H9 (cell line): ENCODE measurements around the gene RFPL2. TPM values are rescaled to one million over a fixed set of nuclear protein-coding genes. Genes with fewer than 3 reads are reported as not detected.

Source experiments
- DNase-seq: peaks from one replicate; pipeline ENCODE4 v3.0.0-alpha.2; 2017
- H2AFZ ChIP-seq: one replicate; pipeline ENCODE4 v1.6.1; 2013; ENCODE audit warnings: mild to moderate bottlenecking, low read length, control low read depth, moderate library complexity
- H2AK5ac ChIP-seq: 2 replicates; pipeline ENCODE4 v1.6.1; 2013; ENCODE audit warnings: low read length, control low read depth, mixed read lengths; ENCODE audit not compliant: insufficient read length
- H2BK120ac ChIP-seq: one replicate; pipeline ENCODE4 v1.6.1; 2013; ENCODE audit warnings: low read depth, mild to moderate bottlenecking, low read length, control low read depth, inconsistent platforms; ENCODE audit not compliant: poor library complexity, severe bottlenecking
- H2BK12ac ChIP-seq: 2 replicates; pipeline ENCODE4 v1.6.1; 2013; ENCODE audit warnings: low read length, control low read depth, mixed read lengths, low read depth; ENCODE audit not compliant: insufficient read length
- H2BK15ac ChIP-seq: 2 replicates; pipeline ENCODE4 v1.6.1; 2013; ENCODE audit warnings: low read depth, low read length, control low read depth
- H2BK20ac ChIP-seq: one replicate; pipeline ENCODE4 v1.6.1; 2013; ENCODE audit warnings: low read depth, mild to moderate bottlenecking, low read length, control low read depth, inconsistent platforms; ENCODE audit not compliant: poor library complexity, severe bottlenecking
- H2BK5ac ChIP-seq: 2 replicates; pipeline ENCODE4 v1.6.1; 2013; ENCODE audit warnings: low read length, control low read depth, mixed read lengths; ENCODE audit not compliant: insufficient read length
- H3K14ac ChIP-seq: 2 replicates; pipeline ENCODE4 v1.6.1; 2013; ENCODE audit warnings: low read length, control low read depth; ENCODE audit not compliant: insufficient read depth
- H3K18ac ChIP-seq: 2 replicates; pipeline ENCODE4 v1.6.1; 2013; ENCODE audit warnings: low read depth, mild to moderate bottlenecking, mixed read lengths, low read length, control low read depth; ENCODE audit not compliant: insufficient read length
- H3K23ac ChIP-seq: 2 replicates; pipeline ENCODE4 v1.6.1; 2013; ENCODE audit warnings: low read length, control low read depth, mixed read lengths, low read depth; ENCODE audit not compliant: insufficient read length
- H3K23me2 ChIP-seq: 2 replicates; pipeline ENCODE4 v1.6.1; 2013; ENCODE audit warnings: low read depth, mild to moderate bottlenecking, mixed read lengths, low read length, control low read depth; ENCODE audit not compliant: insufficient read length, poor library complexity, severe bottlenecking
- H3K27ac ChIP-seq: 2 replicates; pipeline ENCODE4 v1.5.1; 2013; ENCODE audit warnings: low read length, control low read depth, mixed read lengths, low read depth; ENCODE audit not compliant: insufficient read length
- H3K27me3 ChIP-seq: 2 replicates; pipeline ENCODE4 v1.6.1; 2013; ENCODE audit warnings: low read length, control low read depth, inconsistent platforms; ENCODE audit not compliant: insufficient read depth
- H3K4ac ChIP-seq: 2 replicates; pipeline ENCODE4 v1.6.1; 2013; ENCODE audit warnings: low read depth, mild to moderate bottlenecking, control low read depth, inconsistent platforms, low read length, moderate library complexity
- H3K4me1 ChIP-seq: 2 replicates; pipeline ENCODE4 v1.6.1; 2013; ENCODE audit warnings: low read length, control low read depth, inconsistent platforms; ENCODE audit not compliant: insufficient read depth
- H3K4me2 ChIP-seq: 2 replicates; pipeline ENCODE4 v1.6.1; 2013; ENCODE audit warnings: low read length, control low read depth, mixed read lengths; ENCODE audit not compliant: insufficient read length, insufficient read depth
- H3K56ac ChIP-seq: 2 replicates; pipeline ENCODE4 v1.6.1; 2013; ENCODE audit warnings: low read depth, mild to moderate bottlenecking, mixed read lengths, low read length, control low read depth; ENCODE audit not compliant: insufficient read length
- H3K79me1 ChIP-seq: 2 replicates; pipeline ENCODE4 v1.6.1; 2013; ENCODE audit warnings: low read depth, mild to moderate bottlenecking, moderate library complexity, low read length, control low read depth, inconsistent platforms; ENCODE audit not compliant: insufficient read depth, poor library complexity, severe bottlenecking
- H3K79me2 ChIP-seq: 2 replicates; pipeline ENCODE4 v1.6.1; 2013; ENCODE audit warnings: low read length, control low read depth, inconsistent platforms; ENCODE audit not compliant: insufficient read depth
- H3K9ac ChIP-seq: 2 replicates; pipeline ENCODE4 v1.6.1; 2013; ENCODE audit warnings: low read length, control low read depth, mixed read lengths; ENCODE audit not compliant: insufficient read length; ENCODE audit errors: extremely low read depth
- H3K9me3 ChIP-seq: one replicate; pipeline ENCODE4 v1.6.1; 2013; ENCODE audit warnings: low read depth, low read length, inconsistent platforms; ENCODE audit not compliant: control insufficient read depth
- H3T11ph ChIP-seq: one replicate; pipeline ENCODE4 v1.6.1; 2013; ENCODE audit warnings: mild to moderate bottlenecking, low read length, control low read depth, inconsistent platforms
- H4K20me1 ChIP-seq: one replicate; pipeline ENCODE4 v1.6.1; 2013; ENCODE audit not compliant: control insufficient read depth, insufficient read length, insufficient read depth
- H4K5ac ChIP-seq: 2 replicates; pipeline ENCODE4 v1.6.1; 2013; ENCODE audit warnings: low read depth, mild to moderate bottlenecking, mixed read lengths, low read length, control low read depth; ENCODE audit not compliant: insufficient read length
- H4K8ac ChIP-seq: replicated peaks from 2 replicates; pipeline ENCODE4 v1.6.1; 2013; ENCODE audit warnings: low read length, control low read depth, mixed read lengths, low read depth; ENCODE audit not compliant: insufficient read length
- H4K91ac ChIP-seq: 2 replicates; pipeline ENCODE4 v1.6.1; 2013; ENCODE audit warnings: low read depth, mild to moderate bottlenecking, moderate library complexity, mixed read lengths, low read length, control low read depth; ENCODE audit not compliant: insufficient read length
- H3K27ac Mint-ChIP-seq, 3 experiments: 2 replicates in 2 of 3; 3 replicates in 1 of 3; pipeline ENCODE4 v1.8.0; 2020 to 2021; ENCODE audit warnings: mixed read lengths in 3 of 3, mild to moderate bottlenecking in 1 of 3, moderate library complexity in 1 of 3
- H3K27me3 Mint-ChIP-seq: 2 replicates; pipeline ENCODE4 v1.8.0; 2021; ENCODE audit warnings: low read depth, mild to moderate bottlenecking, moderate library complexity, mixed read lengths
- H3K36me3 Mint-ChIP-seq, 3 experiments: 2 replicates in 2 of 3; 3 replicates in 1 of 3; pipeline ENCODE4 v1.8.0; 2020 to 2021; ENCODE audit warnings: low read depth in 3 of 3, mixed read lengths in 3 of 3; ENCODE audit not compliant: insufficient read depth in 1 of 3
- H3K4me1 Mint-ChIP-seq, 2 experiments: 2 replicates each; pipeline ENCODE4 v1.8.0; 2020; ENCODE audit warnings: mixed read lengths in 2 of 2
- H3K4me3 Mint-ChIP-seq, 2 experiments: 2 replicates in 1 of 2; 3 replicates in 1 of 2; pipeline ENCODE4 v1.8.0; 2020 to 2021; ENCODE audit warnings: mild to moderate bottlenecking in 2 of 2, mixed read lengths in 2 of 2, moderate library complexity in 1 of 2
- H3K9me3 Mint-ChIP-seq, 2 experiments: 2 replicates in 1 of 2; 3 replicates in 1 of 2; pipeline ENCODE4 v1.8.0; 2020; ENCODE audit warnings: mild to moderate bottlenecking in 2 of 2, mixed read lengths in 2 of 2, moderate library complexity in 1 of 2
- CTCF ChIP-seq: fragments of 200-600 bp; sonication (generic); conservative IDR thresholded peaks from 3 replicates; pipeline ENCODE4 v1.8.0; 2021; ENCODE audit warnings: antibody characterized with exemption, mild to moderate bottlenecking
- WGBS: extraction: QIAGEN DNeasy Blood & Tissue Kit; methylation state at CpG from one replicate; pipeline ENCODE4 v1.1.7; 2013; ENCODE audit warnings: missing lambda C conversion rate, low lambda C conversion rate, mixed read lengths; ENCODE audit not compliant: insufficient read length; ENCODE audit errors: extremely low coverage; 5-methylcytosine and 5-hydroxymethylcytosine counted together
- total RNA-seq: library from RNA; stranded (reverse); gene quantifications from 2 replicates; pipeline ENCODE4 v1.2.1, GENCODE V29; 2021

Gene RFPL2
- total RNA-seq, 1 experiment from 2014 or later = not detected

DNA sequence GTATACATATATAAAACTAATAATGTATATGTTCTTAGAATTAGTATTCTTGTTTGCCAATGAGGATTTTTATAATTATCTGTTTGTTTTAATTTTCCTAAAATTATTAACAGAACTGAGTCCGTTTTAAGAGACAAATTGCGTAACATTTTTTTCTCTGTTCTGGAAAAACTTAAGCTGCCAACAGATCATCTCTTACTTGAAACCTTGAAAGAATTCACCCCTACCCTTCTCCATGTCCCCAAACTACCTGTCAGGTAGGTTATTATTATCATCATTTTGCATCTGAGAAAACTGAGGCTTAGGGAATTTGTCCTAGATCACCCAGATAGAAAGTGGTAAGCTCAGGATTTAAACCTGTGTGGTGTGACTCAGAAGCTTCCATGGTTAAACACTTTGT is 35.6 kb upstream of the RFPL2 start:
- Histone ChIP-seq H3T11ph (no peak overlapping the region), H3K27ac (no peak overlapping the region), H4K5ac (no peak overlapping the region), H3K9ac (no peak overlapping the region), H4K20me1 (no peaks in the 10 kb centered on the region), H3K9me3 (no peaks in the 10 kb centered on the region), H2BK15ac (no peak overlapping the region), H2BK12ac (no peak overlapping the region), H4K8ac (no peak overlapping the region), H3K27me3 (no peaks in the 10 kb centered on the region), H2AK5ac (no peak overlapping the region), H3K23ac (no peak overlapping the region), H3K4ac (no peak overlapping the region), H2BK20ac (no peak overlapping the region), H3K4me1 (no peaks in the 10 kb centered on the region), H3K56ac (no peak overlapping the region), H4K91ac (no peak overlapping the region), H2AFZ (no peak overlapping the region), H3K23me2 (no peaks in the 10 kb centered on the region), H3K79me1 (no peaks in the 10 kb centered on the region), H3K79me2 (no peaks in the 10 kb centered on the region), H2BK120ac (no peak overlapping the region), H3K18ac (no peak overlapping the region), H3K4me2 (no peak overlapping the region), H2BK5ac (no peak overlapping the region), H3K14ac (no peak overlapping the region)
- H3K9me3 Mint-ChIP-seq = no peaks in the 10 kb centered on the region
- H3K36me3 Mint-ChIP-seq = no peaks in the 10 kb centered on the region
- H3K27ac Mint-ChIP-seq = no peak overlapping the region
- peaks cover 3 to 4% of the 10 kb centered on the region in 2 experiments for H3K4me1 Mint-ChIP-seq
- no CpG with 5 or more reads among the region's 2 CpGs for WGBS
- no peak for TF ChIP-seq CTCF
- no peak for DNase-seq
- no peak overlapping the region for H3K4me3 Mint-ChIP-seq
- peaks cover 53% of the 10 kb centered on the region for H3K27me3 Mint-ChIP-seq
